Measurements from ENCODE around the gene SIK3.

SIK3 gene

DNA sequence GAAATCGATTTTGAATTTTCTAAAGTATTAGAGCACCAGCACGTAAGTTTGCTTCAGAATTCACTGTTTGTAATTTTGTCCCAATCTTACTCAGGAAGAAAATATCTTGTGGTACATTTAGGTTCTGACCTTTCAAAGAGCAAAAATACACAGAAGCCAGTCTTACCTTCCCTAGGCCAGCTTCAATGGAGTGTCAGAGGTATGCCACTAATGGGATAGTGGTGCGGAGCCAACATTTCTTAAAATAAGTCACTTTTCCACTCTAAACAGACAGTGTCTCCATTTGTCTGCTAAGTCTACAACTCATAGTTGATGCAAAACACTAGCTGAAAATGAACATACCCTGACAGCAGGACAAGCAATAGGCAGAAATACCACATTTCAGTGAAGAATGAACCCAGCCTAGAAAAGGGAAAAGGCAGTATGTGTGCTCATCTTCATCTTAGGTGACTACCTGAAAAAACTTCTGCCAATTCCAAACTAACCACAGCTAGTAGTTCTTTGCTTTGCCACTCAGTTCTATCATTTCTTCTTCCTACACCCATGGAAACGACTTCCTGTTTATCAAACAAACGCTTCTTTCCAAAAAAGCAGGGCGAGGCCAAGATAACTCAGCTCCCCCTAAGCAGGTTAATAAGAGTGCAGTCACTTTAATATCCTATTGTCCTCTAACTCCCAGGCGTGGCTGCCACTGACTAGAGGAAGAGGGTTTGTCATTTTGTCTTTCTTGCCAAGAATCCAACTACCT lies 166.8 kb downstream of the SIK3 start:
- DNase-seq (ENCODE audit: low read depth in 1 of 2, low spot score in 1 of 2), result no peak

DNA sequence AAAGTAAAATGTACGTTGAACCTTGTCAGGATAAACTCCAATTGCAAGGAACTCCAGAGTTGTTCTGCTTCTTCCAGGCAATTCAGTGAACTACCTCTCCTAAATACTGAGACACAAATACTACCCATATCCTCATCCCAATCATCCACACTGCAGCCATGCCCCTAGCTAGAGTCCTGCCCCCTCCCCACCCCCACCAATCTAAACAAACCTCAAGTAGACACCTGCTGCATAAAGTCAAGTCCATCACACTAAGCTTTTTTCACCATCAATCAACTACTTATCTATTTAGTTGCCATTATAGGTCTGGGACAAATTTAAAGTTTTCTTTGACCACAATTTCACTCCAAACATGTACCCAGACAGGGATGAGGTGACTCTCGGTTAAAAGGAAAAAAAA lies 167.6 kb downstream of the SIK3 start:
- DNase-seq (ENCODE audit: low read depth in 1 of 2, low spot score in 1 of 2), result no peak

DNA sequence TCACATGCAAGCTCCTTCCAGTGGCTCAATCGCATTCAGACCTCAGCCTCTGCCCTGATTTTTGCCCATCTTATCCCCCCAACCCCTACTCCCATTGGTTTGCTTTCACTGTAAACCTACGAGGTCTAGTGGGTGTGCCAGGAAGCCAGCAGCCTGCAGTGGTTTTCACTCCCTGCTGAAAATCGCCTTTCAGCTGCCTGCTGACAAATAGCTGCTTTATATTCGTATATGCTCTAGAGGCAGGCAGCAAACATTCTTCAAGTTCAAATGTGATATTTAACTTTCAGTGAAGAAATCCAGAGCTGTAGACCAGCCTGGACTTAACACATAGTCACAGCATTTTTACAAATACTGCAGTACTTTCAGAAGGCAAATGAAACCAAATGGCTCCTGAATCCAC lies 168.1 kb downstream of the SIK3 start:
- no peak for DNase-seq (ENCODE audit: low read depth in 1 of 2, low spot score in 1 of 2)

DNA sequence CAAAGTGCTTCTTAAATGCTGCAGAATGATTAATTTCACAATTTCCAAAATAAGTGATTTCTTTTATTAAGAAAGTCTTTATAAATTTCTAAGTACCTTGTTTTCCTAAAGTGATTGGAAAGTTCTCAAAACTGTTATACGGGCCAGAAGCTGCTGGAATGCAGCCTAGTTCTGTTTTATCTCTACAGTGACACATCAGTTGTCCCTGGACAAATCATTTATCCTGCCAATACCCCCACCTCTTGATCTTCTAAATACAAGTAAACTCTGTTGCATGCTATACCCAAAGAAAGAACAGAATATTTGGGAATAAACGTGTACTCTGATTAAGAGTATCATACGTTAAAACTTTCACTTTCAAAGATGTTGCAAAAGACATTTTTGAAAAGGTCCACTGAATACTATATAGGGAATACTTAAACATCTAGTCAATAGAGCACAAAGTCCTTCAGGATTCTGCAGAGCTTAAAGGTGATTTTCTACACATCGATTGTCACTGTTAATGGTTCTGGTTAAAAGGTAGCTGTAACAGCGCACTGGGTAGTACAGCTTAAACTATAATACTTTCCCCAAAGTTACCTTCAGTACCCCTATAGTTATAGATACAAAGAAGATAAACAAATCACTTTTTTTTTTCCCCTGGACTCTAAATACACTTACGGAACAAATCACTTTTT lies 168.7 kb downstream of the SIK3 start:
- no peak for DNase-seq (ENCODE audit: low read depth in 1 of 2, low spot score in 1 of 2)

DNA sequence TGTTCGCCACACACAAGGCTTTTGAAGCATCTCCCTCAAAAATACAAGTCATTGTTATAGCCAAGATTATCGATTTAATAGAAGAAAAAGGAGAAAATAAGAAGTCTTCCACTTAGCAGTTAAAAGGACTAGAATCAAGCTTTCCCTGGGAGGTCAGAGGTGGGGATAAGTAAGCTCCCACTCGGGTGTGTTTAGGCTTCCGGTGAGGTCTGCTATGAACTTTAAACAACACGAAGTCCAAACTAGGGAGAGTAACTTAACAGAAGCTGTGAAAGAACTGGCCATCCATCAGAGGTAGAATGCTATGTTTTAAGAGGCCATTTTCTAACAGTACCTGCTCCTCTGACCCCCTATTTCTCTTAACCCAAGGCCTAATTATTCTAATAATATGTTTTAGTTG lies 169.4 kb downstream of the SIK3 start:
- DNase-seq (ENCODE audit: low read depth in 1 of 2, low spot score in 1 of 2), result no peak

DNA sequence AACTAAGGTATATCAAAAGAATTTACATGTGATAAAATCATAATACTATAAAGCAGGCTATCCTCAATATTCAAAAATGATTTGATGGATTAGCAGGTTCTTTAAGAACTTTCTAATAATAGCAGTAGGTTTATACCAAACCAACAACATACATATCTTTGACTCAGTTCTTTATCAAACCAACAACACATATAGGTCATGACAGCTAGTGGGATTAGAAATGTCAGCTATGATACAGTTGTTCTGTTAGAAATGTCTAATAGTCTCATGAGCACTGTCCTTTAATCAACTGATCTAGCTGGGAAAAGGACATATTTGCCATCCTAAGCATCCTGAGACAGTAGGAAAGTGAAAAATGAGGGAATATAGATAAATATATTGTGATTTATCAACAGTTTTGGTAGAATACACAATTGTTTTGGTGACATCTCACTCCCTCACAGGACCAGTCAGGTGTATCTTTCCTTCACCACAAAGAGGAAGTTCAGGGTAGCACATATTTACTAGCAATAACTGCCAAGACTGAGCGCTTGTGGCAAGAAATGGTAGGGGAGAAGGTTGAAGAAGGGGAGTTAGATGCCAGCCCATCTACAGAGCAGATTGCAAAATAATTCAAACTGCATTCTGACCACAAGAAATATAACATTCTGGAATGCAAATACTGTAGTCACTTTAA lies 170.0 kb downstream of the SIK3 start:
- DNase-seq (ENCODE audit: low read depth in 1 of 2, low spot score in 1 of 2), result no peak

DNA sequence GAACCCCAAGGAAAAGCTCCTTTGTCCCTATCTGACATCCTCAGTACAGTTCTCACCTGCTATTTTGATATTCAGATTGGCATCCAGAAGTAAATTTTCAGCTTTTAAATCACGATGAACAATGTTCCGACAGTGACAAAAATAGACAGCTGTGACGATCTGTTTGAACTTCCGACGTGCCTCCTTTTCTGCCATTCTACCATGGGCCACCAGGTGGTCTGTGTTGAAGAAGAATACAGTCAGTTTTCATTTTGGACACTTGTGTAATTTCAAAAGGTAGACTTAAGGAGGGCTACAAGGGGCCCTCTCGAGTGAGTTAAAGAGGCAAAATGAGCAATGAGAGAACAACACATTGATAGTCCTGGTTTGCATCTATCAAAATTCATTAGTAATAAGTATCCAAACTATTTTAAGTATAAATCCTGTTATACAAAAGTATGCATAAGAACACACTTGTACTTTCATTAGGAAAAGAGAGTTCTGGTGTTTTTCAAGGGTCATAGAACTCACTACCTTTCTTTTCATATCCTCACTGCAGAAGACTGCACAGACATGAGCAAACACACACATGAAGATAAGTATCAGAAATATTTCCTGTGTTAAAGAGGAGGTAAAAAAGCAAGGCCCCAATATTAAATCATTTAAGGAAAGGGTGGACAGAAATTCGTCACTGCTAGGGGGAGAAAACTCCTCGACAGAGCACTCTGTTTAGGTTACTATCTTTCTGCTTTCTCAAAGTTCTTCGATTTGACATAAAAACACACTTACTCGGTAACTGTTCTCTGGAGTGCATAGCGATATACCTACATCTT lies 170.9 kb downstream of the SIK3 start:
- DNase-seq (ENCODE audit: low read depth in 1 of 2, low spot score in 1 of 2), result no peak

DNA sequence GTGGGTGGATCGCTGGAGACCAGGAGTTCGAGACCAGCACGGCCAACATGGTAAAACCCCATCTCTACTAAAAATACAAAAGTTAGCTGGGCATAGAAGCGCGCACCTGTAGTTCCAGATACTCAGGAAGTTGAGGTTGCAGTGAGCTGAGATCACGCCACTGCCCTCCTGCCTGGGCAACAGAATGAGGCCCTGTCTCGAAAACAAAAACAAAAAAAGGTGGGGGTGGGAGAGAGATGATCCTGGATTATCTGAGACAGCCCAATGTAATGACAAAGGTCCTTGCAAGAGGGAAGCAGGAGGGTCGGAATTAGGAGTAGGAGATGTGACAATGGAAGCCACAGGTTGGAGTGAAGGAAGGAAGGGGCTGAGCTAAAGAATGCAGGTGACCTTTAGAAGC lies 173.2 kb downstream of the SIK3 start:
- DNase-seq (ENCODE audit: low read depth in 1 of 2, low spot score in 1 of 2), result no peak

DNA sequence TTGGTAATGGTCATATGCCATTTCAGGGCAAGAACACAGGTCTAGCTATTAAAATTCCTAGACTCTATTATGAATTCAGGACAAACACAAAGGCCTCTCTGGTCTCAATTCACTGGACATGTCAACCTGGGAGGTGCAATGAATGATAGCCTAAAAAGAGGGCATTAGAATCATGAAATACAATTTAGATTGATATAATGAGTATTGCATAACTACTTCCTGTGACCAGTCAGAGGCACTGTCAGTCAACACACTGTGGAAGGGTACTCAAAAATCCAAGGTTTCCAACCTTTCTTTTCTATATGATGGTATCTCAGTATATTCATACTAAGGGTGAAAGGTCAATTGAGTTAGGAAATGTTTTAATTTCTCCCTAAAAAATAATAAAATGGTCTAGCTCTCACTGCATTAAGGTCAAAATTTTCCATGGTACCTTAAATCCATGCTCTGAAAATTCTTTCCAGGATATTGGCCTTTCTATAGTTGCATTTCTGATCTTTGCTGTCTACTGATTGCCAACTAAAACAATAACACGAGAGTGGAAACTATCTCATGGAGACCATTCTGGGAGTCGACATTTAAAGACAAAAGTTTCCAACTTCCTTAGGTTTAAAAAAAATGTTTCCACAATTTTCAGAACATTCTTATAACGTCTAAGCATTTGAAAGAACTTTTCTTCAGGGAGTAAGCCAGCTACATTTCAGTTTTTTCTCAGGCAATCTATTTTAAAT lies 179.1 kb downstream of the SIK3 start:
- DNase-seq (ENCODE audit: low read depth in 1 of 2, low spot score in 1 of 2), result no peak

DNA sequence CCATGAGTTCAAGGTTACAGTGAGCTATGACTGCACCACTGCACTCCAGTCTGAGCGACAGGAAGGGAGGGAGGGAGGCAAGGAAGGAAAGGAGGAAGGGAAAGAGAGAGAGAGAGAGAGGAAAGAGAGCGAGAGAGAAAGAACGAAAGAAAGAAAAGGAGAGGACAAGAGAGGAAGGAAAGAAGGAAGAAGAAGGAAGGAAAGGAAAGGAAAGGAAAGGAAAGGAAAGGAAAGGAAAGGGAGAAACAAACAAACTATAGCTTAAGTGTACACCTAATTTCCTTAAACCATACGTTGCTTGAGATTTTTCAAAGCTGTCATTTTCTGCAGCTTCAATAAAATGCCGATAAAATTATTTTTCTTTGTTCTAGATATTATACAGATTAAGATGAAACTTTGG lies 180.6 kb downstream of the SIK3 start:
- DNase-seq (ENCODE audit: low read depth in 1 of 2, low spot score in 1 of 2), result no peak

DNA sequence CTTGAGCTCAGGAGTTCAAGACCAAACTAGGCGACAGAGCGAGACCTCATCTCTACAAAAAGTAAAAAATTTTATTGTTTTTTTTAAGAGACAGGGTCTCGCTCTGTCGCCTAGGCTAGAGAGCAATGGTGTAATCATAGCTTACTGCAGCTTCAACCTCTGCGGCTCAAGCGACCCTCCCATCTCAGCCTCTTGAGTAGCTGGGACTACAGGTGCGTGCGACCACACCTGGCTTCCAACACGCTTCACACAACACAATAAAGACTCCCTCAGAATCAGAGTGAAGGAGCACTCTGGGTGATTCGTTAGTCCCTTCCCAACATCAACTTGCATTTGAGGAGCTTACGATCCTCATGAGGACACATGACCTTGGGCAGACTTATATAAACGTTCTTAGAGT lies 181.3 kb downstream of the SIK3 start:
- DNase-seq (ENCODE audit: low read depth in 1 of 2, low spot score in 1 of 2), result no peak

DNA sequence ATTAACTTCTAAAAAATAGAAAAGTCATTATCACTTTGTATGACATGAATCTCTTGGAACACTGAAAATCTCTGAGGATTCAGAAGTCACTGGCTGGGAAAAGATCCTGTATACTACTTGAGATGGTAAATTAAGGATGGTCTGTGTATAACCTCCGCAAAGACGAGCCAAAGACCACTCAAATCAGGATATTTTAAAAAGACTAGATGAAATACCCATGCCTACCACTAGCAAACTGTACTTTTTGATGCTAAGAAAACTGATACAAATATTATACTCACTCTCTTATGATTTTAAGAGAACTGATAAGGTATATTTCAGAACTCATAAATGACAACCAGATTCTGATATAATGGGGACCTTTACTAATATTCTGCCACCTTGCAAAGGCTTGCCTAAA lies 182.2 kb downstream of the SIK3 start:
- no peak for DNase-seq (ENCODE audit: low read depth in 1 of 2, low spot score in 1 of 2)

DNA sequence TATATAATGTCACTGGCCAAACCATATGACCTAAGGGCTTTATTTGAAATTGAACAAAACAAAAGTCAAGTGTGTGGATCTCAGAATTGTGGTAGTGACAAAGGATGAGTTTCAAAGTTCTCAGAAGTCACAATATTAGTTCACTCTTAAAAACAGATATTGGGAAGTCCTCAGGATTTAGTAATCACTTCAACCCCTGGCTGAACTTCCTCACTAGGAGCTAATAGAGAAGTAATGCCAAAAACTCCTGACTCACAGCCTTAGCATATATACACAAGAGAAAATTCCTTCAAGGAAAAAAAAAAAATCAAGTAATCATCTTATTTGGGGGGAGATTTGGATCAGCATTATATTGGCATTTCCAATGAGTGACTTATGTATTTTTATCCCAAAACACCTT lies 185.2 kb downstream of the SIK3 start:
- no peak for DNase-seq (ENCODE audit: low read depth in 1 of 2, low spot score in 1 of 2)

DNA sequence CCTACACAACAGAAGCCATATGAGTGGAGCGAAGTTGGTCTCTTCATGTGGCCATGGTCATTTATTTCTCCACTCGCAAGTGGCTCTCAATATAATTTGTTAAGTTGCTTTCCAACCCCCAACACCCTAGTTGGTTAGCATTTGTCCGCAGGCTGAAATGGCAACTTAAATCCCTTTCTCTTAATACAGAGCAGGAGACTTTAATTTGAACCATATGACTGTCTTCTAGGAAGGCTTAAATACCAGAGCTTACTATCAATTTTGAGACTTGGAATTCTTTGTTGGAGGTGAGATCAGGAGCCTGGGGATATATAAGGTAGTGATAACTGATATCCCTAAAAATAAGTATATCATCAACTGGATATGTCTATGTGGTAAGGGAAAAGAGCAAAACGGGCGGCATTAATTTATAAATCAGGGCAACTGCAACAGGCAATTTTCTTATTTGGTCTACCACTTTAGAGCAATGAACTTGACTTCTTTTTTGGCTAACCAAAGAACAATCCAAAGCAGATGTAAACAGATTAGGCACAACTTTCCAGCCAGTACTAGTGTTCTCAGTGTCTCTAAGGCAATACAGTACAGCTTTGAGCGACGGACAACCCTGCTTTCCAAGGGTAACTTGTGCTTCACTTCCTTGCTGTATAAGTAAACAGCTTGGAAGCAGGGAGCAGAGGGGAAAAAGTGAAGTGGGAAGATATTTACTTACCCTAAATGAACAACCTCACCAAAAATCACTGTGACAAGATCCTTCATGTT lies 186.1 kb downstream of the SIK3 start:
- no peak for DNase-seq (ENCODE audit: low read depth in 1 of 2, low spot score in 1 of 2)

DNA sequence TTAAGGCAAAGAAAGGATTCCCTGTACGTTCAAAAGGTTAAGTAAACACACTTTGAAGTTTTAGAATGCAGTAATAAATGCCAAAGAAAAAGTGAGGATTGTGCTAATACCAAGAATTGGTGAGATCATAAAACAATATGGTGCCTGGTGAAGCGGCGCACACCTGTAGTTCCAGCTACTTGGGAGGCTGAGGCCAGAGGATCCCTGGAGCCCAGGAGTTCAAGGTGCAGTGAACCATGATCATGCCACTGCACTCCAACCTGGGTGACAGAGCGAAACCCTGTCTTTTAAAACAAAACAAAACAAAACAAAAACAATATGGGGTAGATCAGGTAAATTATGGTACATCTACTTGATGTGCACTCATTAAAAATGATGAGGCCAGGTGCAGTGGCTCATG lies 187.4 kb downstream of the SIK3 start:
- no peak for DNase-seq (ENCODE audit: low read depth in 1 of 2, low spot score in 1 of 2)

DNA sequence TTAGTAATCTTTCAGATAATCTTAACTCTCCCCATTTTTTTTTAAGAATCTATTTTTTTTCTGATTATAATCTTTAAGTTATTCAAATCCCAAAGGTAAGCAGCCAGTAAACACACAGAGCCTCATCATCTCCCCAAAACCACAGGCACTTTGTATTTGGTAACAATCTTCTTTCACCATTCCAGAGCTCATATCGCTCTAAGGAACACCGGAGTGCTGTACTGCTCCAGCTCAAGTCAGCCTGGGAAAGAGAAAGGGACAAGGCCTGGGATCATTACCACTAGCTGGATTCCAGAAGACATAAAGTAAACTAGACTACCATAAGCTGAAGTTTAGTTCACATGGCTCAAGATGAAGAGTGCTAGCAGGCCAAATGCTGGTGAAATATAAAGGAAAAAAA lies 187.8 kb downstream of the SIK3 start:
- no peak for DNase-seq (ENCODE audit: low read depth in 1 of 2, low spot score in 1 of 2)

DNA sequence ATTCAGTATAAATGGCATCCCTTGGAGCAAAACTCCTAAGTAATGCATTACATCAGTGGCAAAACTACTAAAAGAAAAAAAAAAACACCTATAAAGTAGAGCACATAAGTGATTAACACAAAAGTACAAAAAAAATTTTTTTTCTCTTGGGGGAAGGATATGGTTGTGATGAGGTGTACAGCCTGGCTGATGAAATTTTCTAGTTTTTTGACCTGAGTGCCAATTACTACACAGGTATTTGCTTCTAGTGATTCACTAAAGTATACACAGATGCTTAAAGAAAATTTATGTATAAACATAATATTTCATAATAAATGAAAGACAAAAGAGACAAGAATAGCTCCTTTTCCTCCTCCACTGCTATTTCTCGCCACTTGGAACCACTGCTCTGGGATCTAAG lies 189.0 kb downstream of the SIK3 start:
- no peak for DNase-seq (ENCODE audit: low read depth in 1 of 2, low spot score in 1 of 2)

DNA sequence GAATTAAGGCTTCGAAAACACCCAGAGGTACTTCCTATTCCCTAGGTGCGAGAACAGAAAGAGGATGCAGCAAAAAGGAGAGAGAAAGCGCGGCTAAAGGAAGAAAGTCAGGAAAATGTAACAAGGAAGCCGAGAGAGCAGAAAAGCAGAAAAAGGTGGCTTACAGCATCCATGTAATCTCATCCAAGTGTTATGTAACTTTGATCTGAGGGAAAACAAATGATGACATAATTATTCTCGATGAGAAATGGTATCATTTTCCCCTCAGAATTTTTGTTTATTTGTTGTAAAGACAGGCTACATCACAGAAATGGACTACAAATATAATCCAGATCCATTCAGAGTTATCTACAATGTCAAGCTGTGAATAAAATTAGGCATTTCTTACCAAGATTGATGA lies 191.7 kb downstream of the SIK3 start:
- no peak for DNase-seq (ENCODE audit: low read depth in 1 of 2, low spot score in 1 of 2)

DNA sequence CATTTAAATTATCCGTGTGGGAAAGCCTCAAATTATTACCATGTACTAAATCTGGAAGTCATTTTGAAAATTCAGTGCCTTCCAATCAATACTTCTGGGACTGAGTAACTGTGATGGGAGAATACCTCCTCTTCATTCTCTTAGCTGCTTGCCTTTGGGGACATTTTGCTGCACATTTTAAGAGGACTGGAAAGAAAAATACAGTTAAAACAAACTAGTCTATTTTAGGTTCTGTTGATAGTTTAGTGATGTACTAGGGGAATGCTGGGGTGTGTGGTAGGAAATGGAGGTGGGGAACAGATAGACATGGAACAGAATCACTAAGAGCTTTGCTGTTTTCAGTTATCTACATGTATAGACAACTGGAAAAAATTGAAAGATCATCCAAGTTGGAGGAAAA lies 195.1 kb downstream of the SIK3 start:
- DNase-seq (ENCODE audit: low read depth in 1 of 2, low spot score in 1 of 2), result no peak

DNA sequence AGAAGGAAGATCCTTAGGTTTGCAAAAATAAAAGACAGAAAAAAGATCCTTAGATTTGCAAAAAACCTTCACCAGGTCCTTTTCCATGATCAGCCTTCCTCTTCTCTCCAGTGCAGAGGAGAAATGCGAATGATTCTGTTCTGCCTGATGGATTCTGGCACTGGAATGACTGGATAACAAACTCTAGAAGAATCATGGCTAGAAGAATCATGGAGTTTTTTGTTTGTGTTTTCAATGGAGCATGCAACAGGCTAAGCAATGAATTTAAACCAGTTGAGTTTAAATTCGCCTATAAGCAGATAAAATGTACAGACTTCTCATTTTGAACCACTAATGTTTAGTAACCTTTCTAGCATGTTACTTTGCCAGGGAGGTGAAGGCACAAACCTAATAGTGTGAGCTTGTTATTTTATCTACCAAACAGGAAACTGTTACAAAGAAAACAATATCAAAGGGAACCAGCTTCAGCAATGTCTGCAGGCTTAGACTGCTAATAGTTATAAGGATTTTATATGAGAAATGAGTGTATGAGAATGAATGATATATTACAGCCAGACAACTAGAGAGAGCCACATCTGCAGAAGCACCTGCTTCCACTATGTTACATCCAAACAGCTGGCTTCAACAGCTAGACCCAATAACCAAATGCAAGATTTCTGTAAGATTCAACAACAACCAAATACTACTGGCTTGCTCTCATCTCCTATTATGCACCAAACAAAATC lies 196.1 kb downstream of the SIK3 start:
- DNase-seq (ENCODE audit: low read depth in 1 of 2, low spot score in 1 of 2), result no peak

Measured in stimulated activated CD4-positive, alpha-beta T cell treated with anti-CD3 and anti-CD28 coated beads, Interleukin-15, amount 100 ng/mL, for 1 hour (primary cell).